Activated CD8-positive, alpha-beta T cell treated with anti-CD3 and anti-CD28 coated beads for 36 hours (primary cell): Measurements from ENCODE around the gene TCF4. TPM values are rescaled to one million over a fixed set of nuclear protein-coding genes. Genes with fewer than 3 reads are reported as not detected.

Experiments used
- ATAC-seq: fragments of 200-7000 bp; cut with Tn5 transposase; one replicate; pipeline ENCODE4 v1.10.0; 2021; ENCODE audit warnings: mild to moderate bottlenecking, moderate library complexity
- CTCF ChIA-PET: fragments of 350-600 bp; sonication (Branson Sonifier 250); formaldehyde crosslinking; loops from one replicate; lab custom pipeline; 2021; ENCODE audit warnings: antibody characterized with exemption; lab: Charles Lee
- POLR2A ChIA-PET: fragments of 350-600 bp; sonication (Branson Sonifier 250); formaldehyde crosslinking; loops from one replicate; lab custom pipeline; 2021; ENCODE audit warnings: antibody characterized with exemption; lab: Charles Lee
- DNase-seq: peaks from one replicate; pipeline ENCODE4 v3.0.0-alpha.2; 2020
- H3K27ac Mint-ChIP-seq: one replicate; pipeline ENCODE4 v1.8.0; 2021; ENCODE audit warnings: mild to moderate bottlenecking, mixed read lengths
- H3K27me3 Mint-ChIP-seq: one replicate; pipeline ENCODE4 v1.8.0; 2021; ENCODE audit warnings: mixed read lengths
- H3K36me3 Mint-ChIP-seq: one replicate; pipeline ENCODE4 v1.8.0; 2021; ENCODE audit warnings: low read depth, mixed read lengths
- H3K4me1 Mint-ChIP-seq: one replicate; pipeline ENCODE4 v1.8.0; 2021; ENCODE audit warnings: low read depth, mixed read lengths
- H3K4me3 Mint-ChIP-seq: one replicate; pipeline ENCODE4 v1.8.0; 2021; ENCODE audit warnings: mild to moderate bottlenecking, moderate library complexity, mixed read lengths
- H3K9me3 Mint-ChIP-seq: one replicate; pipeline ENCODE4 v1.8.0; 2021; ENCODE audit warnings: mixed read lengths
- CTCF ChIP-seq: fragments of 200-600 bp; IDR thresholded peaks from one replicate; pipeline ENCODE4 v1.8.0; 2022; ENCODE audit warnings: antibody characterized with exemption, mild to moderate bottlenecking
- intact Hi-C: fragments of 100-400 bp; cut with micrococcal nuclease; formaldehyde crosslinking; loops from one replicate; pipeline ENCODE4 v1.10.0; 2022
- total RNA-seq, 2 experiments: library from RNA; stranded (reverse); gene quantifications; one replicate each; pipeline ENCODE4 v1.2.3, GENCODE V29; 2021

Gene TCF4
- total RNA-seq, 2 experiments from 2014 or later = 1.2 to 1.4 TPM

GRCh38 chr18:55237660-55238059, 350.3 kb downstream of the TCF4 start:
- DNase-seq (no peak), ATAC-seq (no peak)
- POLR2A ChIA-PET = no interaction called here
- CTCF ChIA-PET = no interaction called here
- Mint-ChIP-seq H3K9me3 (no peaks in the 10 kb centered on the region), H3K4me1 (no peaks in the 10 kb centered on the region), H3K4me3 (no peak overlapping the region), H3K27me3 (no peaks in the 10 kb centered on the region), H3K36me3 (no peaks in the 10 kb centered on the region), H3K27ac (no peak overlapping the region)
- intact Hi-C loops = loop anchor here (10.0 kb wide), 2 partner anchors 147 to 1337 kb away; no protein-coding TSS in a partner anchor
- no peak for TF ChIP-seq CTCF

- Mint-ChIP-seq H3K4me1 (no peaks in the 10 kb centered on the region), H3K27me3 (no peaks in the 10 kb centered on the region), H3K36me3 (no peaks in the 10 kb centered on the region), H3K9me3 (no peaks in the 10 kb centered on the region), H3K27ac (no peak overlapping the region), H3K4me3 (no peak overlapping the region)
- no peak for TF ChIP-seq CTCF
- ATAC-seq = no peak
- ChIA-PET CTCF (no interaction called here), POLR2A (no interaction called here)
- no peak for DNase-seq
- intact Hi-C loops = loop anchor here (10.0 kb wide), 2 partner anchors 148 to 1338 kb away; no protein-coding TSS in a partner anchor
Observed at GRCh38 chr18:55236150-55236931, 351.7 kb downstream of the TCF4 start.

GRCh38 chr18:55235094-55235461, 352.9 kb downstream of the TCF4 start:
- Mint-ChIP-seq H3K27ac (no peak overlapping the region), H3K9me3 (no peaks in the 10 kb centered on the region), H3K4me1 (no peaks in the 10 kb centered on the region), H3K36me3 (no peaks in the 10 kb centered on the region), H3K4me3 (no peak overlapping the region), H3K27me3 (no peaks in the 10 kb centered on the region)
- ChIA-PET CTCF (interaction anchor here (0.6 to 2.6 kb wide), 20 partner anchors 9 to 1339 kb away, joined by 3 to 19 read pairs (median 5); no protein-coding TSS in a partner anchor), POLR2A (no interaction called here)
- no peak for DNase-seq
- intact Hi-C loops = loop anchor here (10.0 kb wide), 2 partner anchors 150 to 1340 kb away; no protein-coding TSS in a partner anchor
- TF ChIP-seq CTCF = no peak
- no peak for ATAC-seq

GRCh38 chr18:55234366-55235093, 353.5 kb downstream of the TCF4 start:
- ATAC-seq = peak; percentile 66
- H3K4me1 Mint-ChIP-seq = no peaks in the 10 kb centered on the region
- no peaks in the 10 kb centered on the region for H3K27me3 Mint-ChIP-seq
- H3K27ac Mint-ChIP-seq = no peak overlapping the region
- H3K36me3 Mint-ChIP-seq = no peaks in the 10 kb centered on the region
- ChIA-PET CTCF (interaction anchor here (0.6 to 2.6 kb wide), 21 partner anchors 8 to 1340 kb away, joined by 3 to 19 read pairs (median 5); no protein-coding TSS in a partner anchor), POLR2A (interaction anchor here (0.6 kb wide), 1 partner anchor 1032 kb away, joined by 3 read pairs; no protein-coding TSS in a partner anchor)
- DNase-seq = peak; percentile 78
- intact Hi-C loops = loop anchor here (10.0 kb wide), 2 partner anchors 150 to 1340 kb away; no protein-coding TSS in a partner anchor
- H3K9me3 Mint-ChIP-seq = no peaks in the 10 kb centered on the region
- no peak overlapping the region for H3K4me3 Mint-ChIP-seq
- TF ChIP-seq CTCF = peak; percentile 69
